Stimulated activated CD8-positive, alpha-beta memory T cell treated with anti-CD3 and anti-CD28 coated beads, Interleukin-7, amount 100 ng/mL, for 4 hours (primary cell): ENCODE results near the gene VPS72.
A peak's percentile ranks its signal among the peaks of the same experiment; 100 is the strongest.

Experiments
- DNase-seq, 2 donors: peaks; one replicate each; pipeline ENCODE4 v3.0.0-alpha.2; 2020; ENCODE audit warnings: low read depth in 2 of 2

Gene VPS72

DNA sequence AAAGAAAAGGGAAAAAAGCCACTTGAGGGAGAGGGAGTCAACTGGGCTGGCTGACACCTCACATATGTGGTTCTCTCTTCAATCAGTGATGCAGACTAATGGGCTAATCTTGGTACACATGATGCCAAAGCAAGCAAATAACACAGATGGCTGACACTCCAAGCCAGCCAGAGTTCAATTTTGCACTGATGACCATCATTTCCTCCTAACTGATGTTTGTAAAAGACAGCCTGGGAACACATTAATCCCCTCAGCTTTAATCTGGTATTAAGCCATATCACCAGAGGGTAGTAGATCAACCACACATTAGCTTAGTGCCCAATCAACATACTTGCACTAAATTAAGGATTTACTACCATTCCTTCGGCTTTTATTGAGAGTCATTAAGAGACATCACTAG, 2.8 kb downstream of the VPS72 start:
- no peak for DNase-seq

DNA sequence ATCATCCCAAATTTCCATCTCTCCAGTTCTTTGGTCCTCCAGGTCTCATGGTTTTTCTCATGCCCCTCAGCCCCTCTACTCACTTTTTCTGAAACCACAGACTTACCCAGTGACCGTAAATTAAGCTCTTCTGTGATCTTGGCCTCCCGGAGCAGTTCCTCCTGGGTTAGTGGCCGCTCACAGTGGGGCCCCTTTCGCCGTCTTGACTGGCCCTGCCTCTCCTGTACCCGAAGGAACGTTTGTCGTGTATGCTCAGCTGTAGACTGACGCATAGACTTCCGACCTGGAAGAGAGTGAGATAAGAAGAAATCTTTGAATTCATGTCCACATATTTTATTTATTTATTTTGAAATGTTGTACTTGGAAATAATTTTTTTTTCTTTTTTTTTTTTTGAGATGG, 5.8 kb downstream of the VPS72 start:
- no peak for DNase-seq

DNA sequence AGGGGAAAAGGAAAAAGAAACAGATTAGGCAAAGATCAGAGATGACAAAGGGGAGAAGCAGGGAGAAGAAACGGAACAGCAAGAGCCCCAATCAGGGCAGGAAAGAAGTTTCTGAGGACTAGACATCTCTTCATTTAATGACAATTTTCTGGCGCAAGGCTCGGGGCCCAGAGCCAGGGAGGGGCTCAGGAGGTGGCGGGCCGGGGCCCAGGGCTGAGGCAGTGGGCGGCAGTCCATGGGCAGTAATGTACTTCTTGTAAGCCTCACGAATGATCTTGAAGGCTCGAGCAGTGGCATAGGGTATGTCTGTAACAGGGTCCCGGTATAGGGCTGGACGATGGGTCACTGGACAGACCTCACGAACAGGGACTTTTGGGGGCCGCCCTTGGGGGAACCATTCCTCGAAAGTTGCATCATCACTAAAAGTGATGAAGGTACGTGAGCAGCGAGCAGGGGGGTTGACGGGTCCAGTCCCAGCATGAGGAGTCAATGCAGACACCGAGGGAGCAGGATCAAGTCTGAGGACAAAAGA, 13.4 kb downstream of the VPS72 start:
- no peak for DNase-seq

DNA sequence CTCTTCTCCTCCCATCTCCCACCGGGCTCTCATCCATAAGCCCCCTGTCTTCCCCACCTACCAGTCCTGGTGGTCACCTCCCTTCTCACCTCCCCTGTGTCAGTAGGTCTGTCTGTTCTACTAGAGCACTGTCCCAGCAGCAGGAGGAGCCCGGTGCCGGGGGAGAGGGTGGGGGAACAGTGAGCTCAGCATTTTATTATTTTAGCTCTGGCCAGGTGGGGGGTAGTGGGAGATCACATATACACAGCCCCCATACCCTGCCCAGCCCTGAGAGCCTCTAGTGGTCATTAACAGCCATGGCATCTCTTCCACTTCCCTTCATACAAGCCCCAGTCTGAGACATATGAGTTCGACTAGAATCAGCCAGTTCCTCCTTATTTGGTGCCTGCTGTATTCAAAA, 14.1 kb downstream of the VPS72 start, which contains the start of gene TMOD4:
Gene TMOD4 (minus strand): TSS at position 119 of the 400 bp plus-strand sequence. CDS start 1,106 bp downstream, outside the sequence.
- DNase-seq = no peak

DNA sequence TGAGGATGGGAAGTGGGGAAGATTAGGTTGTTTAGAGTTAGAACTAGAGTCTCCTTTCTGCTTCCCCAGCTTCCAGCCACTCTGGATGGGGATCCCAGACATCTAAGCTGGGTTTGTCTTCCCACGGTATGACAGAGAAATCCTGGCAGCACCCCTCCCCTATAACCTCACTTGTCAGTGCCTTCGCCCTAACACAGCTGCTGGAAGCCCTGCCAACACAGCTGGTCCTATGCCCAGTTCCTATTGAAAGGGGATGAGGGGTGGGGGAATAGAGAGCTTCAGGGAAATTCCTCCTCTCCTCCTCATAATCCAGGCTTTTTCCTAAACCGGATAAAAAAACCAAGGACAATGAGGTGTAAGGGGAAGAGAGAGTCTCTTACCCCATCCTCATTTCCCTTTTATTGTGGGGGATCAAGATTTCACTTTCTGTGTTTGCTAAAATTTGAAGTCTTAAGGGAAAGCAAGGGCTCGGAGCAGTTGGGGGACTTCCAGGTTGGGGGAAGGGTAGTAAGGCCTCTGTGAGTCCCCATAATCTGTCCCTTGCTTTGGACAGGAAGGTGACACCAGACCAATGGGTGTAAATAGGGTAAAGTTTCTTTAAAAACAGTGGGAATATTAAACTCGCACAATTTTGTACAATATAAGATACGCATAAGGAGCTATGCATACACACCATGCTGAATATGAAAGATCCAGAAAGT, 14.8 kb downstream of the VPS72 start:
- DNase-seq = no peak

DNA sequence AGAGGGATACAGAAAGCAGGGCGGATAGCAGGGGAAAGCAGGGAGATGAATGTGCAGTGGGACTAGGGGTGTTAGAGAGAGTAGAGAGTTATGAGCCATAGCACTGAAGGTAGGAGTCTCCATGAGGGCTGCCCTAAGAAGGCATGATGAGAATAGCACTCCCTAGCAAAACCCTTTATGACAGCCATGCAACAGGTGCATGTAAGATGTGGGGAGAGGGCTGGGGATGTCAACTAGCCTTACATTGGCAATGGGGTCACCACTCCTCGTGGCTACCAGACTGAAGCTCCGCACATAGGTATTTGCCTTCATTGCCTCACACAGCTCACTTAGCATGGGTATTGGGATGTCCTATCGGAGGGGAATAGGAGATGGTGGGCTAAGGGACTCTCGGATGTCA, 18.8 kb downstream of the VPS72 start:
- DNase-seq = no peak

DNA sequence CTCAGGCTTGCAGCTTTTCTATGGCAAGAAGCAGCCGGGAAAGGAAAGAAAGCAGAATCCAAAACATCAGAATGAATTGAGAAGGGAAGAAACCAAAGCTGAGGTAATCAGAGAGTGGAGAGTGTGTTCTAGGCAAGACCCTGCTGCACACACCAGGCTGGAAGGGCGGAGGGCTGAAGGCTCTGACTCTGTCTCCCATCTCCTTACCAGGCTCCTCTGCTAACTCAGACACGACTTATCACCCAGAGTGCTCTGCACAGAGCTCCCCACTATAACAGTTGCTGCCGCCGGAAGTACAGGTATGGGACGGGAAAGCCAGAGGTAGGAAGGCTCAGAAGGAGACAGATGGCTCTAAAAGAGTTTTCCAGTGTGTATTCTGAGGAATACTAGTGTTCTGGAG, 22.9 kb downstream of the VPS72 start:
- DNase-seq = no peak

DNA sequence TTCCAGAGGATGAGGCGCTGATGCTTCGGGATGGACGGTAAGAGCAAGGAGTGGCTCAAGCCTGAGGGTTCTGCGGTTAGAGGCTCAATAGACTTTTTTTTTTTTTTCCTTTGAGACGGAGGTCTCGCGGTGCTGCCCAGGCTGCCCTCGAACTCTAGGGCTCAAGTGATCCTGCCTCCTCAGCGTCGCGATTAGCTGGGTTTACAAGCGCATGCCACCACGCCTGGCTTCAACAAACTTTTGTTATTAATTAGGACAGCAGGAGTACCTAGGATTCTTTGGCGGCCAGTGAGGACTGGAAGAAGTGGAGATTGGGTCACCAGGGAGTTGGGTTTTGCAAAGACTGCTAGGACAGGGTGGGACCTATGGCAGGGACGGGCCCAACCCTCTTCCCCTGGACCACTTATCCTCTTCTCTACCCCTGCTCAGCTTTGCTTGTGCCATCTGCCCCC, 23.5 kb downstream of the VPS72 start:
- DNase-seq = no peak

DNA sequence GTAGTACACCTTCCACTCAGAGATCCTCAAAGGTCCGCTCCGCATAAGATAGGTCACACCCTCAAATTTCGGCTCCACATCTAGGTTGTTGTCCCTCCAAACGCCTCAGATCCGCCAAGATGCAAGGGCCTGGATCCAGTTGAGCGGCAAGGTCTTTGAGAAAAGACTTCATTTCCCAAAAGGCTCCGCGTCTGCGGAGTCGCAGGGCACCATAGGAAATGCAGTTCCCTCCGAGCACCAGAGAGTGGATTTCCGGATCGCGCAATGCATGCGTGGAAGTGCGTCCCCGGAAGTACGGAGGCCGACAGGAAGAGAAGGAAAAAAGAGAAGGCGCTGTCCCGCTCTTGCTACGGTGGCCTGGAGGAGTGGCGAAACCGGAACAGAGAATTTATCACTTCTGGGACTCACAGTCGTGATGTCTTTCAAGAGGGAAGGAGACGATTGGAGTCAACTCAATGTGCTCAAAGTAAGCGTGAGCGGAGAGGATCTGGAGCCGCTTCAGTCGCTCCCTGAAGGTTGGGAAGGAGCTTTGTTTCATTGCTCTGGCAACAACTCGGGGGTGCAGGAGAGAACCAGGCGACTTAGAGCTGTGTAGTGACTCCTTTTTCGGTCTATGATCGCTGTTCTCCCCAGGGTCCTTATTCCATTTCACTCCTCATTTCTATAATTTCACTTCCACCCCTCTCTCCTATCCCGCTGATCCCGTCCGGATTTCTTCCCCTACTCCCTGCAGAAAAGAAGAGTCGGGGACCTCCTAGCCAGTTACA, 24.1 kb downstream of the VPS72 start, which contains the start of the genes LYSMD1 and SCNM1:
Gene LYSMD1 (minus strand): TSS at position 165 of the 767 bp plus-strand sequence. CDS start 644 bp downstream, outside the sequence.
Gene SCNM1 (plus strand): TSS at position 407 of the 767 bp plus-strand sequence. CDS start 9 bp downstream, at position 416.
- DNase-seq = peak; percentile 91 to 93

DNA sequence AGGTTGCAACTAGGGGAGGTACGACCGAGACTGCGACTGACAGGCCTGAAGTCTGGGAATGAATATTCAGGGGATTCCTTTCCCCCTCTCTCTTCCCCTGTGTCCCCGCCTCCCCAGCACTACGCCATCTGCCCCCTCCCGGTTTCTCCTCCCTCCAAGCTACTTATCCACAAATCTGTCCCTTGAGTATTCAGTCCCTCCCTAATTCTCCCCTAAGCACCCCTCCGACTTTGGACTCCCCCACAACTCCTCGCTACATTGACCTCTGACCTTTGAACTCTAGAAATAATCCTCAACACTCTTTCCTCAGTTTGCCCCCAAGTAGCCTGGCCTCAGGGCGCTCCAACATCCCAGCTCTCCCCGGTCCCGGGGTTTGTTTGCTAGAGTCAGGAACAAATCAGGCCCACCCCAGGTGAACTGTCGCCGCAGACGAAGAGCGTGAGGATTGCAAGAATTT, 24.7 kb downstream of the VPS72 start:
- DNase-seq = no peak

DNA sequence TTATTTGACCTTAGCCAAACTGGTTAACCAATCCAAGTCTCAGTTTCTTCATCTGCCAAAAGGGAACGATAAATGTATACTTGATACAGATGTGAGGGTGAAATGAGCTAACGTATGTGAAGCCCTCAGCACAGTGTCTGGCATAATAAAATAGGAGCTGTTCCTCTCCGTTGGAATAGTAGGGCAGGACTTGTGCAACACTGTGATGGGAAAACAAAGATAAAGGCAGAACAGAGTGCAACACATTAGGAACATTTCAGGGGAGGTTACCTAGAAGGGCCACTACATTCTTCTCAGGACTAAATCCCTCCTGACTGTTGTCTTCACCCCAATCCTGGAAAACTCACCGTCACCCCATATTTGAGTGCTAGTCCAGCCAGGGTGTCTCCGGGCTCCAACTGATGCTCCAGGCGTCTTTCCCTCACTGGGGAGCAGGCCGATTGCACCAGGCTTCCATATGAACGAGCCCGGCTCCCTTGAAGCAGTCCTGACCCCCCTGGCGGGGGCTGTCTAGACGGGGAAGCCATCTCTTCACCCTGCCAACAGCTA, 25.2 kb downstream of the VPS72 start:
- DNase-seq = no peak

DNA sequence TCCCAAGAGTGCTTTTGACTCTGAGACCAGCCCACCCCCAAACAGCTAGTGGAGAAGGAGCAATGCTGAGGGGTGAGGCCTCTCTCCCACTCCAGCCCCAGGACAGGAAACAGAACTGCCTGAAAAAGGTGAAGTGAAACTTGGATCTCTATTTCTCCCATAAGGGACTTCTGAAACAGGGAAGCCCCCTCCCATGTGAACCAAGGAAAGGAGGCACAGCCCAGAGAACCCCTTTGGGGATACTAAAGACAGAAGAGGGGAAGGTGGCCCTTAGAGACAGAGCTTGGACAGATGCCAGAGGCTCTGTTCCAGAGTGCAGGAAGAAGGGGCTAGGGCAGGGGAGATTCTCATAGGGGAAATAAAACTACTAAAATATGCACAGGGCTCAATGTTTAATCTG, 30.6 kb downstream of the VPS72 start:
- no peak for DNase-seq

DNA sequence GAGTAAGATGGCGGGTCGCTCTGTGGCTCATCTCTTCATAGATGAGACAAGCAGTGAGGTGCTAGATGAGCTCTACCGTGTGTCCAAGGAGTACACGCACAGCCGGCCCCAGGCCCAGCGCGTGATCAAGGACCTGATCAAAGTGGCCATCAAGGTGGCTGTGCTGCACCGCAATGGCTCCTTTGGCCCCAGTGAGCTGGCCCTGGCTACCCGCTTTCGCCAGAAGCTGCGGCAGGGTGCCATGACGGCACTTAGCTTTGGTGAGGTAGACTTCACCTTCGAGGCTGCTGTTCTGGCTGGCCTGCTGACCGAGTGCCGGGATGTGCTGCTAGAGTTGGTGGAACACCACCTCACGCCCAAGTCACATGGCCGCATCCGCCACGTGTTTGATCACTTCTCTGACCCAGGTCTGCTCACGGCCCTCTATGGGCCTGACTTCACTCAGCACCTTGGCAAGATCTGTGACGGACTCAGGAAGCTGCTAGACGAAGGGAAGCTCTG, 31.2 kb downstream of the VPS72 start:
- DNase-seq = no peak

DNA sequence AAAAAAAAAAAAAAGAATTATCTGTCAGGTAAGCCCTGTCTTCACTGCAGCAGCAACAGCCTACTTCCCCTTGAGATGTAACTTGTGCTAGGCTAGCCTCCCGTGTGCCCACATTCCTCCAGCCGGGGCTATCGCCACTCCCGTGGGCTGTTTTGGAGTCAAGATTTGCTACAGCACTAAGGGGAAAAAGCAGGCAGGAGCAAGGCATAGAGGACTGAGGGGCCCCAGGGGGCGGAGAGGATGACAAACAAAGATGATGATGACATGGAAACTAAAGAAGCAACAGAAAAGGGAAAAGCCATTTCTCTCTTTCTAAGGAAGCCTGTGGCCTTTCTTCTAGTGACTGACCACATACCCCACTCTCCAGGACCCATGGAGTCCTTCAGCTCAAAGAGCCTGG, 31.7 kb downstream of the VPS72 start:
- peak in 1 of 2 donors; percentile 44 for DNase-seq

DNA sequence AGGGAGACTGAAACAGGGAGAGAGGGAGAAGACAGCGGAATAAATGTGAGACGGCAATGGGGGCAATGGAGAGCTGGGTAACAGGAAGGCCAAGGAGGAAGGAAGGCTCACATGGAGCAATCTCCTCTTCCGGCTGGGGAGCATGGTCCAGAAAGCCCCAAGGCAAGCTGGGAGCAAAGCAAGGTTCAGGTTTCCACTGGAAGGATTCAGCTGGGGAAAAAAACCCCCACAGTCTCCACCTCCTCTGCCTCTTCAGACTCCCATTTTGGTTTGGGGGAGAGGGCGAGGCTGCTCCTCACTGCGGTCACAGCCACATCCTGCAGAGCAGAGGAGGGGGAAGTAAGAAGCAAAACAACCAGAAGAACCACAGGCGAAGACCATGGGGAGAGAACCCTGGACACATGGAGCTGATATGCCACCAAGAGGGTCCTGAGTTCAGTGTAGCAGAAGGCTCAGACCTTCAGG, 32.9 kb downstream of the VPS72 start:
- DNase-seq = peak; percentile 36 to 37

DNA sequence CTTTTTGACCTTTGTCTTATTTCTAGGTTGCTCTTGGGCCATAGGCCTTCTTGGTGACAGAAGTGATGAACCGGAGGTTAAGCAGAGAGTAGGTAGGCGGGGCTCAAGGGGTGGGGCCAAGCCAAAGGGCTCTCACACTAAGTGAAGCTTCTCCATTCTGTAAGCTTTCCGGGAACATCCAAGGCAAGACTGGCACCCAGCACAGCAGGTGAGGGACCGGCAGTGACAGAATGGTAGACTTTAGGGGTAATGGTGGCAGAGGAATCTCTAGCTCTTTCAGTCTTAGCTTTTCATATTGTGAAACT, 33.5 kb downstream of the VPS72 start, which contains the start of gene TNFAIP8L2:
Gene TNFAIP8L2 (plus strand): TSS at position 135 of the 305 bp plus-strand sequence. CDS start 2,049 bp downstream, outside the sequence.
- DNase-seq = peak; percentile 60 to 69

DNA sequence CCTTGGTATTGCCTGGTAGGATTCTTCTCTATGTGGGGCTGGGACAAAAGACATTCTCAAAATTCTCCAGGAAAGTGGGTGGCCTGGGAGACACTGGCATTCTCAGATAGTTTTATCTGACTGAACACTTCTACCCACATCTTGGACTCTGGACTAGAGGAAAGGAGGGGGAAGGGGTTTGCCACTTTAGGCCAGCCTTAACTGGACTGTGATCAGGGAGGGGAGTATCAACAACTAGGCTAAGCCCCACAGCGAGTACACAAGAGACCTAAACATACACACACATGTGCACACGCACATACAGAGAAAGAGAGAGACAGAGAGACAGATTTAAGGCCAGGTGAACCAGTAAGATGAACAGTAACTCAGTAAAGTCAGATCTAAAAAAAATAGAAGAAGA, 42.3 kb downstream of the VPS72 start:
- DNase-seq = no peak

DNA sequence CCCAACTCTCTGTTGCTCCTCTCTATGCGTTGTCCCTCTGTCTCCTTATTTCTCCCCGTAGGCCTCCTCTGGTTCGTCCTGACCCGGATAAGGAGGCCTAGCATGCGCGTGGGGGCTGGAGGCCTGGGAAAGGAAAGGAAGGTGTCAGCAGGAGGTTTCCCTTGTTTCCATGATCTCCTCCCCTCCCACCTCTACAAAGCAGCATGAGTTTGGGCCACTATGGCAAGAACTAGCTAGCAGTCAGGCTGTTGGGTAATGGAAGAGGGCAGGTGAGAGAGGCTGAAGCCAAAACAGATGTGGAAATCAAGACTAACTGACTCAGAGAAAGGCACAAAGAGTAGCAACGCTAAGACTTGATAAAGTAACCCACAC, 42.9 kb downstream of the VPS72 start:
- no peak for DNase-seq

DNA sequence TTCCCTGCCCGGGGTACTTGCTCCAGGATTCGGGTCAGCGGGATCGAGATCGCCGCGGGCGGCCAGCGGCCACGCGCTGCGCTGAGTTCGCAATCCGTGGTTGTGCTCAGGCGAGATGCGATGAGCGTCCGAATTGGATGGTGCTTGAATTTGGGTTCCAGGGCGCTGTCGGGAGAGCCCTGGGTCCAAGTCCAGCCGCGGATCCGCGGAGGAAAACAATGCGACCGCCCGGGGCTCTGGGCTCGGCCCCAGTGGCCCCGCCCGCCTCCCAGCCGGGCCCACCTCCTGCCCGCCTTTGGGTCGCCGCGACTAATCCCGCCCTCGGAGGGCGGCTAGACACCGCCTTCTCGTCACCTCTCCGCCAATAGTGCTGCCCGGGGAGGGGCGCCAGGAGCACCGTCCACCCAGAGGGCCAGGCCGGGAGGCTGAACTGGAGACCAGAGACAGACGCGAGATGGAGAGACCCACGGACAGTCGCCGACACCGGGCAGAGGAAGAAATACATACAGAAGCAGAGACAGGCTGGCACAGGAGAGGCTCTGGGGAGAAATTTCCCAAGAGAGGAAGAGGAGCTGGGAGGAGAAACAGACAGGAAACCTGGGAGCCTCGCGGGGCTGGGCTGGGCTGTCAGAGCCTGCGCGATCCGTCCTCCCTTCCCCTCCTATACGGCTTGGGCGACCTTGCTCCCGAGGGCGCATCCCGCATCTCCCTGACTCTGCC, 43.4 kb downstream of the VPS72 start, which contains the start of gene SEMA6C:
Gene SEMA6C (minus strand): TSS at position 220 of the 720 bp plus-strand sequence. CDS start 4,010 bp downstream, outside the sequence.
- DNase-seq = peak; percentile 71 to 82

DNA sequence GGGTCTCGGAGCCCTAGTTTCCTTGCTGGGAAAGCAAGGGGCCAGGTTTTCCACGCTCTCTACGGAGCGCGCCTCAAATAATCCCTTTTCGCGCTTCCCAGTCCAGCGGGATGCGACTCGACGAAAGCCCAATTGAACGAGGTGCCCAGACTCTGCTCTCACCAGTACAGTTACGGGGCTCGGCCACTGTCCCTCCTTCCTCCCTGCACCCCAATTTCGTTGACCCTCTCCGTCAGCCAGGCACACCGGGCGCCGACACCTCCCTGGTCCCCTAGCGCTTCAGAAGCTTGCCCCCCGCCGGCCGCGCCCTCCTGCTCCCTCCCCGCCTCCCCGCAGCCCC, 44.0 kb downstream of the VPS72 start:
- DNase-seq = no peak
